Measurements from ENCODE around the gene LRRC28.

GRCh38 chr15:99230867-99231266 lies 20.4 kb upstream of the LRRC28 start:
- TF ChIP-seq ZNF274 (IDR thresholded peaks at IDR 0.05; ENCODE audit: low read depth, low read length) = no peak
- no peak for TF ChIP-seq CTCF (IDR thresholded peaks at IDR 0.05 in 2 of 3, conservative IDR thresholded peaks at IDR 0.05 in 1 of 3; ENCODE audit: borderline replicate concordance in 1 of 3, insufficient read depth in 1 of 3, low read depth in 2 of 3, low read length in 2 of 3)
- TF ChIP-seq POLR2A (IDR thresholded peaks at IDR 0.05; ENCODE audit: borderline replicate concordance, extremely low read depth, insufficient read depth, insufficient read length) = no peak
- TF ChIP-seq ZBTB33 (IDR thresholded peaks at IDR 0.05; ENCODE audit: extremely low read depth, insufficient replicate concordance, low read length) = no peak
- TF ChIP-seq POLR2AphosphoS5 (IDR thresholded peaks at IDR 0.05; ENCODE audit: low read depth, low read length) = no peak
- no peak for TF ChIP-seq EZH2 (IDR thresholded peaks at IDR 0.05)

Measured in HCT116 (cell line).